Measurements from ENCODE around the gene WDR27.
"Not testable (repeated sequence)": the region's sequence is repeated elsewhere in the genome, so short reads cannot be mapped to it uniquely, and the experiment has no call there.

The WDR27 gene

DNA sequence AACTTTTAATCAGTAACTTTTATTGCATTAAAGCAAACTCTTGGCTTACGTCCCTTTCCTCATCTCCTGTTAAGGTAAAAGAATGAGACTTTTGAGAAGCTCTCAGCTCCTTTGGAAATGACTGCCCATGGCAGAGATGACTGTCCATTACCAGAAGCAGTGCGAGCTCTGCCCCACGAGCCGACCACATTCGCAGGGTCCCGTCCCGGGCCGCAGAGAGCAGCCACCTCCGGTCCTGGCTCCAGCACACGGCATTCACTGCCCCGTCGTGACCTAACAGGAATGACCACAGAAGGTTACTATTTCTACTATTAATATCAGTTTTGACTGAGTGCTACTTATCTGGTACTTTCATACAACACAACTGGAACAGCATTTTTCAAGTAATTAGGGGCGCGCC is 63.4 kb downstream of the WDR27 start:
- DNase-seq, result no peak

DNA sequence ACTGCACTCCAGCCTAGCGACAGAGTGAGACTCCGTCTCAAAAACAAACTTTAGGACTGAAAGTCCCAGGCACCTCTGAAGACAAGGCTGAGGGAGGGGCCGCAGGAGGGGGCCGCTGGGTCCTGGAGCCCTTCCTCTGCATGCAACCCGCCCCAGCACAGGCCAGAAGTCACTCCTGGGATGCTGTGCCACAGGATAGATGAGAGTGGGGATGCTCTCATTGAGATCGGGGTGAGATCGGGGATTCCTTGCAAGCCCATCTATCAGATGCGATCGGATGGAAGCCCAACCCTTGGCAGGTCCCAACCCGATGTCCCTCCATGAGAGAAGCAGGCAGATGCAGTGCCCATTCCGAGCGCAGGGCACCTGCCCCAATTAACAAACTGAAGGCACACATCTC is 66.5 kb downstream of the WDR27 start:
- DNase-seq, result no peak

DNA sequence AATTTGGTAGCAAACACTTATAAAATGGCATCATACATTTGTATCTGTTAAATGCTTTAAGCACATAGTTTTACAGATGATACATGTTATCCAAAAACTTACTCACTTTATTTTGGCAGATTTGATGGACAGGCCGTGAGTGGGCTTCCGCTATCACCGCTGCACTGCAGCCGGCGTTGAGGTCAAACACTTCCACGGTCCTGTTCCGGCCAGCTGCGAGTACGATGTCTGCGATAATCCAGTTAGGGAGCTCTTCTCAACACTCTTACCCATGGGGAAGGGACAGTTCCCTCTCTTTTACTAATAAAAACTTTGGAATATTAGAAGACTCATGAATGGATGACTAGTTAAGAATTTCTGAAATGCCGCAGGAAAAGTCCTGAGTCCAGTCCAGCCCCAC is 69.0 kb downstream of the WDR27 start:
- DNase-seq, result no peak

DNA sequence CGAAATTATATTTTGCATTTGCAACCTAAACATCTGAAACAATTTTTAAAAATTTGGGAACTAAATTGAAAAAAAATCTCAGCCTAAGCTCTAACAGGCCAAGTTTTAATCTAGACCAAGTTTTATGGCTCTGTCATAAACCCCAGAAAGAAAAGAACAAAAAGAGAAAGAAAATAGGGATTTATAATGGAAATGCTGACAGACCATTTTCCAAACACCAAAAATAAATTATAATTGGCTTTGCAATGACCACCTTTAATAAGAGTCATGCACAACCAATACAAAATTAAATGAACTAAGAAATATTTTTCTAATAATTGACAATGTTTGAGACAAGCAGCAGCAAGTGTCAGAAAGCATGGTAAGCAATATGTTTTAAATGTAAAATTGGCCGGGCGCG is 72.6 kb downstream of the WDR27 start:
- DNase-seq, result no peak

DNA sequence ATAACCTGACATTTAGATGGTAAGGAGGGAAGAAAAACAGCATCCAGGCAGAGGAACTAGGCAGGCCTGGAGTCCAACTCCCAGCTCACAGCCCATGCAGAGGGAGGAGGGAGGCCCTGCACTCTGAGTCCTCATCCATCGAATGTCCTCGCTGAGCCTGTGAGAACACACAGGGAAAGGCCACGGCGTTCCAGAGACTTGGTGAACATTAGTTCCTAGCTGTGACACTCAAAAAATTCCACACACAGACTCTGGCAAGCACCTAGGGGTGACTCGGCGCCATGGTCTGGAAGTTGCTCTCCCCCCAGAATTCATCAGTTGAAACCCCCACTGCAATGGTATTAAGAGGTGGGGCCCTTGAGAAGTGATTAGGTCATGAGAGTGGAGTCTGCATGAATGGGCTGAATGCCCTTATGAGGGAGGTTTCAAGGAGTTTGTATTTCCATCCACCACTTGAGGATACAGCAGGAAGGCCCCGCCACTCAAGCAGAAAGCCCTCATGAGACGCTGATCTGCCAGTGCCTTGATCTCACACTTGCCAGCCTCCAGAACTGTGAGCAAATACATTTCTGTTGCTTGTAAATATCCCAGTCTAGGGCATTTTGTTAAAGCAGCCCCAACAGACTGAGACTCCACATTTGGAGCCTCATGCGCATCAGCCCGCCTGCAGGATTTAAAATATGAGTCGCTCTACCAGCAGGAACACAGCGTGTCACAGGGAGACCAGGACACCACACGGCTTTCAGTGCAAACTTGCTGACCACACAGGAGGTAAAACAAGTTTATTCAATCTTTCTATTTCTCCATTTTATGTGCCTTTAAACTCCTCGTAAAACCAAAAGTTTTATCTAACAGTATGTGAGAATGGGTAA is 73.9 kb downstream of the WDR27 start:
- no peak for DNase-seq

DNA sequence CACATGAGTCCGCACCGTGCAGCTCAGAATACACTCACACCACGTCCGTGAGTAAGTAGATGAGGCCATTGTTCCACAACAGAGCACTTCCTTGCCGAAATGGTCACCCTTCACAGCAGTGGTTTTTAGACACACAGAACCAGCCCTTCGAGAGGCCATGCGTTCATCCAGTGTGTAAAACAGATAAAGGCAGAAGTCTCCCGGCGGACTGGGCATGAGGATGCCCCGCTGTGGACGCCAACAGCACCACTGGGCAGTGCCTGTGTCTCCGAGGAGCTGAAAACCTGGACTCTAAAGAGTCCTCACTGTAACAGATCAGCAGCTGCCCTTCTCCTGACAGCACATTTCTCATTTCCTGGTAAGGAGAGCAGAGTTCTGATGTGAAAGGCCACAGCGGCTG is 75.2 kb downstream of the WDR27 start:
- no peak for DNase-seq

DNA sequence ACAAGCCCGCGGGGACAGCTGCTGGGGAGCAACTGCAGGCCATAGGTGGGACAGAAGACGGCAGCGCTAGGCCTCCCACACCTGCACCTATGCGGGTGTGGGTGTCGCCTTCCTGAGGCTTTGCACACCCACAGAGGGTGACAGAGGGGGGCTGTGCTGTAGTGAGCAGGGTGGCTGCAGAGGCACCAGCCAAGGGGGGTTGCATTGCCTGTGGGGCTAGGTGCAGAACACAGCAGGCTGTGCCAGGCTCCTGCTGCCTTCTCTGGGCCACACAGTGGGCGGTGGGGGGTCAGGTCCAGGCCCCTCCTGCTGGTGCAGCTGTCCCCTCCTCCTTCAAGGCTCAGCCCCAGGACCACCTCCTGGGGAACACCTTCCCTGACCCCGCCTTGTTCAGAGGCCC is 75.7 kb downstream of the WDR27 start:
- DNase-seq, result no peak

DNA sequence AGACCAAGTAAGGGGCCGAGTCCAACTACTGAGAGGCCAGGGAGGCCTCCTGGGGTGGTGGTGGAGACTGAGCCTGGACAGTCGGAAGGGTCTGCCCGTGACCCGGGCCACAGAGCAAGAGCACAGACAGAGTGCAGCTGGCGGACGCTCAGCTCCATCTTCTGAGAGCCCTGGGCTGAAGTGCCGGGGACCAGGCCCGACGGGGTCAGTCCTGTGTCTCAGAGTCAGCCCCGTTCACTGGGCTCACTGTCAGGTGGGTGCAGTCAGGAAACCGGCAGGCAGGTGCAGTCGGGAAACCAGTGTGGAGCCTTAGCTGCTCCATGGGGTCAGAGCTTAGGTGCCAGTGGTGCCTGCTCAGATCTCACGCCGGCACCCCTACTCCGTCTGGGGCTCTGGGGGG is 76.5 kb downstream of the WDR27 start:
- no peak for DNase-seq

DNA sequence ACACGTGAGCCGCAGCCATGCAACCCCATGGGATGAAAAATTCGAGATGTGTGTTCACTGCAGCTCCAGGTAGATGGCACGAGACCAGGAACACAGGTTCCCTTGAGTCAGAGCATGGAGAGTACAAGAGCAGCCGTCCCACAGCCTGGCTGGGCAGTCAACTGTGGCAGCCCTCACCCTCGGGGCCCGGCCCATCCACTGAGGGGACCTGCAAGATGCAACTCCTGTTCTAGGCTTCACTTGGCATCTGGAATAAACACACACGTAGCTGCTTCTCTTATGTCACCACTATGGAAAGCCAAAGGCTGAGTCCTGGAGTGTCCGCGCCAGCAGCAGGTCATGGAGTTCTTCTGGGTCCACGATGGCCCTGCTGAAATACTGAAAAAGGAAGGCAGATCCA is 77.0 kb downstream of the WDR27 start:
- DNase-seq, result no peak

DNA sequence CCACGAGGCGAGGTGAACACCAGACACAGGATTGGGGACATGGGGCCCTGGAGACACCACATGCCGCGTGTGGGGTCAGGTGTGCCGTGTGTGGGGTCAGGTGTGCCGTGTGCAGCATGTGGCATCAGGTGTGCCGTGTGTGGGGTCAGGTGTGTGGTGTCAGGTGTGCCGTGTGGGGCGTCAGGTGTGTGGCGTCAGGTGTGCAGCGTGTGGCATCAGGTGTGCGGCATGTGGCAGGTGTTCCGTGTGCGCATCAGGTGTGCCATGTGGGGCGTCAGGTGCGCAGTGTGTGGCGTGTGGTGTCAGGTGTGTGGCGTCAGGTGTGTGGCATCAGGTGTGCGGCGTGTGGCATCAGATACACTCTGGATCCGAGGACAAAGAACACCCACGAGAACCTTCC is 77.9 kb downstream of the WDR27 start:
- DNase-seq, result no peak

DNA sequence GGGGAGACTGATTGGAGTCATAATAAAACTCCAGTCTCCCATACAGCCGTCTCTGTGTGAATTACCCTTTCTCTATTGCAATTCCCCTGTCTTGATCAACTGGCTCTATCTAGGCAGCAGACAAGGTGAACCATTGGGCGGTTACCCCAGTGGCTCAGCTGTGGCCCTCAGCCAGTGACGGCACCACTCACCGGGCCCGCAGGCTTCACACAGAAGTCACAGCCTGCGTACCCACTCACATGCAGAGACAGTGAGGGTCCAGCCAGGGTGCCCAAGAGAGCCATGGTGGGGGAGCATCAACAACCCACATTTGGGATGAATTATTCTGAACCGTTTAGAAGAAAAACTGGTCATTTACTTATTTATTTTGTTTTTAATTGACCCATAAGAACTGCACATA is 78.5 kb downstream of the WDR27 start:
- DNase-seq, result no peak

DNA sequence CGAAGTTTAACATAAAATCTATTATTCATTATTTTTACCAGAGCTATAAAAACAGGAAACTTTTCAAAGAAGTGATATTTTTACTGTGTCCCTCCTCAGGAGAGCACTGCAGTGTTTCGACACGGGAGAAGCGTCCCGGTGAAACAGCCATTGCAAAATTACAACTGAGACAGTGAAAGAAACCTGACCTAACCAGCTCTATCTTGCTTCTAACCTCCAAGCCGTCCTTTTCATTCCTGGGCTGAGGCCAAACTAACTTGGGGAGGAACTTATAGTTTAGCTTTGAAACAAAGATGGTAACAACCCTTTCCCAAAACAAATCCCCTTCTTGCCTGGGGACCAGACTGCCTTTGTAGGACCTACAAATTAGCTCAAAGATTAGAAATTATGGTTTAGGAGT is 79.2 kb downstream of the WDR27 start:
- DNase-seq, result no peak

DNA sequence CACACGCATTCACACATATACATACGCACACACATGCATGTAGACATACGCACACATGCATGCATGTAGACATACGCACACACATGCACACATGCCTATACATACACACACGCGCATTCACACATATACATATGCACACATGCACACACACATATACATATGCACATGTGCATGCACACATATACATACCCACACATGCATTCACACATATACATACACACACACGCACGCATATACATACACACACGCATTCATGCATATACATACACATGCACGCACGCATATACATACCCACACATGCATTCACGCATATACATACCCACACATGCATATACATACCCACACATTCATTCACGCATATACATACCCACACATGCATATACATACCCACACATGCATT is 80.5 kb downstream of the WDR27 start:
- no peak for DNase-seq

DNA sequence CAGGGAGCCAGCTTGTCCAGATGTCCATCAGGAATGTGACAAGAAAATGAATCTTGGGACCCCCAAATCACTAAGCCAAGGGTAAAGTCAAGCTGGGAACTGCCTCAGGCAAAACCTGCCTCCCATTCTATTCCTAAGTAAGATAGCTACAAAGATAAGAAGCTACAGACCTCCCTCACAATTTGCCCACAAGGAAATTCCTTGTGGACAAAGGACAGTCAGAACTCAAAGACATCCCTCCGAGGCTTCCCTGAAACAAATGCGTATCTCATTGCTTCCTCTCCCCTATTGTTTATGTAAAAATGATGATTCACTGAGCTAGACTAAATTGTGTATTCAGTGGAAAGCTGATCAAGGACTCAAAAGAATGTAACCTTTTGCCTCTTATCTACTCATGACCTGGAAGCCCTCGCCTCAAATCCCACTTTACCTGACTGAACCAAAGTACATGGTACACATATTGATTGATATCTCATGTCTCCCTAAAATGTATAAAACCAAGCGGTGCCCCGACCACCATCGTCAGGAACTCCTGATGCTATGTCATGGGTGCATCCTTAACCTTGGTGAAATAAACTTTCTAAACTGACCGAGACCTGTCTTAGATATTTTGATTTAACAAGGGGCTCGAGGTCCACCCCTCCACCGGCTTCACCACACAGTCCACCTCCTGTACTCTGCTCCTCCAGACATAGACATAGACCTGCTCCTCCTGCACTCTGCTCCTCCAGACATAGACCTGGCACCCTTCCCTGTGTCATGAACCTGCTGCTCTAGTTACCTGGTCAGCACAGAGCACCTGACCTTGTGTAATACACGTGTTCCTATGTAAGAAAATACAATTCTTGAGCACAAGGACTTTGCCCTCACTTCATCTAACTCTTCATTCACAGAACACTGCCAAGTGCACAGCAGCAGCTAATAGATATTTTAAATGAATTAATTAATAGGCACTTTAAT is 81.4 kb downstream of the WDR27 start:
- DNase-seq, result no peak

DNA sequence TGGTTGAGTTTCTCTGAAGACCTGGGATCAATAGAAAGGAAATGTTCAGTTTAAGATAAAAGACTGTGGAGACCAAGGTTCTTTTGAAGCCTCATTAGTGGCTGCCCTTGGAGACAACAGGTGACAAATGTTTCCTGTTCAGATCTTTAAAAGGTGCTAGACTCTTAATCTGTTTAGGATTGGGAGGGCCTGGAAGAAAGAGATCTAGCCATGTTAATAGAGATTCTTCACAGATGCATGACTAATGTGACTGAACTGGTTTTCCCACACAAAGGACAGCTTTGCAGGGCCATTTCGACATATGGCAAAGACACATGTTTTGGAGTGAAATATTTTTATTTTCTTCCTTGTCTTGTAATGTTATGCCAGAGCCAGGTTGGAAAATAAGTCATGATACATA is 82.2 kb downstream of the WDR27 start:
- DNase-seq, result no peak

DNA sequence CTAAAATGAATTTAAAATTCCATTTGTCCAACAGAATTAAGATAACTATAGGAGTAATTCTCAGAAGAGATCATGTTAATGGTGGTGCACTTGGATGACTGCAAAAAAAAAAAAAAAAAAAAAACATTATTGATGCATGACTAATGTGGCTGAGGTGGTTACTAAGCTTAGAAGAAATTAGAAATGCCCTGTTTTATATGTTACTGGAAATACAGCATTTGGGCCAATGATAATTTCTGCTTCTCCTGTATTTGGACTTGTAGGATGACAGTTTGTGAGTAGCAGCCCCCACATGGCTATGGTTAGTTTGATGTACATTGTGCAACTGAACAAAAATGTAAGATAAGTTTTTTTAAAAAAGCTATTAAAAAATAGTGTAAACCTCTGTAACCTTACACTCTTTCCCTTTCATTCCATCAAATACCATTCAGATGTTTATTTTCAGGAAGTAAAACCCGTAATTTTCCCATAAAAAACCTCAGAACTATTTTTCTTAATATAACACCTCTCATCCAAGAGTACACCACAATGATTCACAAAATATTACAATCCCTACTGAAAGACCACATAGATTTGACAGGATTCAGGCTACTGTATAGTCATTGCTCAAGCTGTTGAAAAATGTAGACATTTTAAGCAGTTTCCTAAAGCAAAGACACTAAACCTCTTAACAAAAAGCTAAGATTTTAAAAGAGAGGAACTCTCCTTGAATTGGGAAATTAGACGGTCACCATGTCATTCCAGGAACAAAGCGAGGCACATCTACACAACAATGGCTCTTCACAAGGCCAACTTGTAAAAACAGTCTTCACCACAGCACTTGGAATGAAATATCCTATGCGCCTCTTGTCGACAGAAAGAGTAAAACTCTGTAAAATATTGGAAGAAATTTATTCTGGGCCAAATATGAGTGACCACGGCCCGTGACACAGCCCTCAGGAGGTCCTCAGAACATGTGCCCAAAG is 83.0 kb downstream of the WDR27 start:
- DNase-seq, result no peak

DNA sequence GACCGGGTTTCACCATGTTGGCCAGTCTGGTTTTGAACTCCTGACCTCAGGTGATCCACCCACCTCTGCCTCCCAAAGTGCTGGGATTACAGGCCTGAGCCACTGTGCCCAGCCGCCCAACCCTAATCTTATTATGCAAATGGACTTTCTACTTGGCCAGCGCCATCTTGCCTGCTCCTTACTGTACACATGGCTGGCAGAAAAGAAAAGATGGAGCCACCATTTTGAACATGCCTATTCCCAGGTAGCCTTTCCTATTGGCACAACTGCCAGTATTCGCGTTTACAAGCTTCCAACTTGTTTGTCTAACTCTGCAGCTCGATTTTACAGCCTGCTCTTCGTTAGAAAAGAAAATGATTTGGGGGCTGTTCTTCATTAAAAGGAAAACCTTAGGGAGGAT is 84.3 kb downstream of the WDR27 start:
- no peak for DNase-seq

DNA sequence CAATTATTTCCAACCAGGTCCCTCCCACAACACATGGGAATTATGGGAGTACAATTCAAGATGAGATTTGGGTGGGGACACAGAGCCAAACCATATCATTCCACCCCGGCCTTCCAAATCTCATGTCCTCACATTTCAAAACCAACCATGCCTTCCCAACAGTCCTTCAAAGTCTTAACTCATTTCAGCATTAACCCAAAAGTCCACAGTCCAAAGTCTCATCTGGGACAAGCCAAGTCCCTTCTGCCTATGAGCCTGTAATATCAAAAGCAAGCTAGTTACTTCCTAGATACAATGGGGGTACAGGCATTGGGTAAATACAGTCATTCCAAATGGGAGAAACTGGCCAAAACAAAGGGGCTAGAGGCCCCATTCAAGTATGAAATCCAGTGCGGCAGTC is 93.2 kb downstream of the WDR27 start:
- not testable (repeated sequence) for DNase-seq

DNA sequence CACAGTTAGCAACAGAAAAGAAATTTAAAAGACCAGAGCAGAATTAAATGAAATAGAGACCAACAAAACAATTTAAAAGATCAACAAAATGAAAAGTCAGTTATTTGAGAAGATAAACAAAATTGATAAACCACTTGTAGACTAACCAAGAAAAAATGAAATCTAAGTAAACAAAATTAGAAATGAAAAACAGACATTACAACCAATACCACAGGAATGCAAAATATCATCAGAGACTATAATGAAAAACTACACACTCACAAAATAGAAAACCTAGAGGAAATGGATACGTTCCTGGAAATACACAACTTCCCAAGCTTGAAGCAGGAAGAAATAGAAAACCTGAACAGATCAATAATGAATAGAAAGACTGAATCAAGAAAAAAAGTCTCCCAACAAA is 97.8 kb downstream of the WDR27 start:
- DNase-seq, result no peak

DNA sequence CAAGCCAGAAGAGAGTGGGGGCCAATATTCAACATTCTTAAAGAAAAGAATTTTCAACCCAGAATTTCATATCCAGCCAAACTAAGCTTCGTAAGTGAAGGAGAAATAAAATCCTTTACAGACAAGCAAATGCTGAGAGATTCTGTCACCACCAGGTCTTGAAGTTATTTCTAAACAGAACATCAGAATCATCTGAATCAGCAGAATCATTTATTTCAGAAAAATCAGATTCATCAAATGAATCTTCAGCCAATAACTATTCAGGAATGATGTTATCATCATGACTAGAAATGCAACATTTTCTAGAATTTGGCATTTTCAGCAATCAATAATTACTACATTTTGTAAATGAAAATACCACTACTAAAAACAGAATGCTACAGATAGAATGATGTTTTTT is 100.7 kb downstream of the WDR27 start:
- not testable (repeated sequence) for DNase-seq

DNA sequence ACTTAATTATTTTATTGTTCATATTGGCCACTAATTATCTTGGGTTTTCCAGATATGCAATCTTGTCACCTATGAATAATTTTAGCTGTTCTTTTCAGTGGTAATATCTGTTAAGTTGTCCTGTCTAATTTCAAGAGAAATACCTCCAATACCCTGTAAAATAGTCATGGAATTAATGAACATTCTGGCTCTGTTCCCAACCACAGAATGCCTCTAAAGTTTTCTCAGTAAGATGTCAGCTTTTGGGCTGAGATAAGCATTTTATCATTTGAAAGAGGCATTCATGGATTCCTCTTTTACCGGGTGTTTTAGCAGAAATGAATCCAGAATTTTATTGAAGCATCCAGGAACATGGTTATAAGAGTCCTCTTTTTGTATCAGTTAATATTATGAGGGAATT is 109.3 kb downstream of the WDR27 start:
- DNase-seq, result no peak

DNA sequence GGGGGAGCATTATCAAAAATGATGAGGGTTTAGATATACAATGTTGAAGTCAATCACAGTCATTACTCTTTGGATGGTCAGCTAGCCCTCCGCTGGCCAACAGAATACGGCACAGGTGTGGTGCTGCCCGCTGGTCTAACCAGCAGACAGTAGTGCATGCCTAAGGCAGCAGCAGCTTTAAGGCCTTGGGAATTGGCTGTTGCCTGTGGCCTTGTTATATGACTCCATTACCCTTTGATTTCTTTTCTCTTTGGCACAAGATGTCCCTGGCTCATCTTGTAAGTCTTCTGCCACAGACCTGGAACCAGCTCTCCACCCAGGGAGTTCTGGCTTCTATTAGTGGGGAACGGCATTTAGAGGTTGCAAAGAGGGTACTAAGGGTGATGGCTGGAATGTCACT is 110.2 kb downstream of the WDR27 start:
- DNase-seq, result no peak

DNA sequence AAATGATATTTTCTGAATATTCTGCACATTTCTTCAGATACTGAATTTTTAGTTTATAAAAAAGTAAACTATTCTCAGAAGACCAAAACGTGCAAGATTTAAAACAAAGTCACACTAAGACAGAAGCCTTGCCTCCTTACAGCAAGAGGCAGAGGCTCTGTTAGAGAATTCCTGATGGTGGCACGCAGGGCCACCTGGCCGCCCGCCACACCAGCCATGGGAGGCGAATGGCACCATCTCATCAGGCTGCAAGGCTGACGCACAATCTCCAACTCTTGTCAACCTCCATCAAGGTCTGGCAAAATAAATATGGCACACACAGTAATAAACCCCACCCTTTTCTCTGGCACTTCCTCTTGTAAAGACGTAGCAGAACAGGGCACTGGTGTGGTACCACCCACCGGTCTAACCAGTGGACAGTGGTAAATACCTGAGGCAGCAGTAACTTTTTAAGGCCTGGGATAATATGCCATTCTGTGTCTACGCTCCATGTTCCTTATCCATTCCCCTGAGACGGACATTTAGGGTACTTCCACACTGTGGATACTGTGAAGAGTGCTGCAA is 111.4 kb downstream of the WDR27 start:
- no peak for DNase-seq
